OCI-LY7 (cell line): ENCODE measurements around the gene PAX9. TPM values are rescaled to one million over a fixed set of nuclear protein-coding genes. Genes with fewer than 3 reads are reported as not detected.

Source experiments
- BruUV-seq: library from RNA; stranded (reverse); fragments of 400-500 nt; replicated peaks from 2 replicates; lab custom pipeline; 2021; lab: Mats Ljungman, UMichigan
- CTCF ChIA-PET: fragments of 300-600 bp; sonication (Branson Sonifier 250); formaldehyde crosslinking; loops from one replicate; lab custom pipeline; 2022; ENCODE audit warnings: antibody characterized with exemption; ENCODE audit not compliant: unreplicated experiment; lab: Charles Lee
- POLR2A ChIA-PET: fragments of 300-600 bp; sonication (Branson Sonifier 250); formaldehyde crosslinking; loops from one replicate; lab custom pipeline; 2022; ENCODE audit warnings: antibody characterized with exemption; lab: Charles Lee
- DNase-seq: peaks from one replicate; pipeline ENCODE4 v3.0.0-alpha.2; 2015; ENCODE audit warnings: low spot score
- H2AFZ ChIP-seq: fragments of 200-600 bp; sonication (generic), shearing (Covaris generic); 2 replicates; pipeline ENCODE4 v1.6.1; 2014; ENCODE audit warnings: mild to moderate bottlenecking, antibody characterized with exemption, low read length, moderate library complexity
- H3K27ac ChIP-seq: fragments of 200-600 bp; sonication (generic); 2 replicates; pipeline ENCODE4 v1.5.1; 2014; ENCODE audit warnings: mixed run types, low read depth, mild to moderate bottlenecking, moderate library complexity, low read length, inconsistent platforms; ENCODE audit not compliant: poor library complexity, severe bottlenecking
- H3K36me3 ChIP-seq: fragments of 200-600 bp; sonication (generic); 2 replicates; pipeline ENCODE4 v1.6.1; 2014; ENCODE audit warnings: mild to moderate bottlenecking, antibody characterized with exemption, low read length, moderate library complexity, mixed read lengths; ENCODE audit not compliant: insufficient read depth
- H3K4me1 ChIP-seq: fragments of 200-600 bp; sonication (generic); 2 replicates; pipeline ENCODE4 v1.5.1; 2014; ENCODE audit warnings: mild to moderate bottlenecking, low read length; ENCODE audit not compliant: insufficient read depth, poor library complexity, severe bottlenecking
- H3K4me2 ChIP-seq: fragments of 200-600 bp; sonication (generic); 2 replicates; pipeline ENCODE4 v1.6.1; 2014; ENCODE audit warnings: mild to moderate bottlenecking, low read length
- H3K4me3 ChIP-seq: fragments of 200-600 bp; sonication (generic); 2 replicates; pipeline ENCODE4 v1.5.1; 2014; ENCODE audit warnings: mild to moderate bottlenecking, low read depth, low read length; ENCODE audit not compliant: poor library complexity, severe bottlenecking
- H3K79me2 ChIP-seq: fragments of 200-600 bp; sonication (generic); 2 replicates; pipeline ENCODE4 v1.6.1; 2016; ENCODE audit warnings: low read depth, mild to moderate bottlenecking, low read length, moderate library complexity, mixed read lengths; ENCODE audit not compliant: insufficient read depth
- H3K9me2 ChIP-seq: fragments of 200-600 bp; sonication (generic); 2 replicates; pipeline ENCODE4 v1.6.1; 2016; ENCODE audit warnings: mild to moderate bottlenecking, low read length, mixed read lengths; ENCODE audit not compliant: insufficient read depth
- H3K9me3 ChIP-seq: fragments of 200-600 bp; sonication (generic); 2 replicates; pipeline ENCODE4 v1.6.1; 2014; ENCODE audit warnings: mild to moderate bottlenecking, mixed run types, low read length, mixed read lengths
- H4K20me1 ChIP-seq: fragments of 200-600 bp; sonication (generic); 2 replicates; pipeline ENCODE4 v1.6.1; 2014; ENCODE audit warnings: mild to moderate bottlenecking, antibody characterized with exemption, low read length, moderate library complexity, mixed read lengths; ENCODE audit not compliant: insufficient read depth
- CTCF ChIP-seq: fragments of 200-600 bp; sonication (generic); conservative IDR thresholded peaks from 2 replicates; pipeline ENCODE4 v1.5.1; 2014; ENCODE audit warnings: mild to moderate bottlenecking, antibody characterized with exemption, low read length, moderate library complexity, mixed read lengths
- EZH2phosphoT487 ChIP-seq: fragments of 200-600 bp; sonication (generic); IDR thresholded peaks from 2 replicates; pipeline ENCODE4 v1.6.1; 2018; ENCODE audit warnings: low read depth, borderline replicate concordance, mild to moderate bottlenecking, mixed run types, antibody characterized with exemption, low read length, moderate library complexity, mixed read lengths
- intact Hi-C: fragments of 100-400 bp; cut with micrococcal nuclease; formaldehyde crosslinking; loops from one replicate; pipeline ENCODE4 v1.10.0; 2022; ENCODE audit not compliant: unreplicated experiment
- total RNA-seq, 2 experiments: library from RNA; depleted of rRNA in 1 of 2; stranded (reverse); fragments of >200 nt in 1 of 2; shearing (Covaris generic) in 1 of 2; gene quantifications; 2 replicates each; pipeline ENCODE4 v1.2.3, GENCODE V29; 2014 to 2022

Gene PAX9
- total RNA-seq, 2 experiments from 2014 or later: 2.3 to 4.4 TPM

DNA sequence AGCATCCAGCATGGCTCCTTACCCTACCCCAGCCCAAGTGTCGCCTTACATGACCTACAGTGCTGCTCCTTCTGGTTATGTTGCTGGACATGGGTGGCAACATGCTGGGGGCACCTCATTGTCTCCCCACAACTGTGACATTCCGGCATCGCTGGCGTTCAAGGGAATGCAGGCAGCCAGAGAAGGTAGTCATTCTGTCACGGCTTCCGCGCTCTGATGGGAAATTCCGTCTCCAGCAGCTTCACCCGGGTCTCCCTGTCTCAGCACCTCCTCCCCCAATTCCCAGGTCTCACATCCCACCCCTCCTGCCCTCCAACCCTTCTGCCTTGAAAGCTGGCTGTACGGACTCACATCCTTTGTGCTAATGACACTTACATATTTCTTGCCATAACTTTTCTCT lies 14.6 kb downstream of the PAX9 start:
- no peak for TF ChIP-seq EZH2phosphoT487
- no peak for TF ChIP-seq CTCF
- H3K4me2 ChIP-seq: no peak overlapping the region
- no peak overlapping the region for H2AFZ ChIP-seq
- no peaks in the 10 kb centered on the region for H3K79me2 ChIP-seq
- H3K36me3 ChIP-seq: no peaks in the 10 kb centered on the region
- BruUV-seq: no TSS peak
- H4K20me1 ChIP-seq: no peaks in the 10 kb centered on the region
- POLR2A ChIA-PET: interaction anchor here (0.6 kb wide), 1 partner anchor 220 kb away, joined by 4 read pairs; no protein-coding TSS in a partner anchor
- H3K4me3 ChIP-seq: no peak overlapping the region
- no peak for DNase-seq
- H3K9me2 ChIP-seq: no peaks in the 10 kb centered on the region
- CTCF ChIA-PET: no interaction called here
- intact Hi-C loops: no loop called here
- no peak overlapping the region for H3K27ac ChIP-seq
- H3K4me1 ChIP-seq: no peaks in the 10 kb centered on the region
- no peaks in the 10 kb centered on the region for H3K9me3 ChIP-seq

DNA sequence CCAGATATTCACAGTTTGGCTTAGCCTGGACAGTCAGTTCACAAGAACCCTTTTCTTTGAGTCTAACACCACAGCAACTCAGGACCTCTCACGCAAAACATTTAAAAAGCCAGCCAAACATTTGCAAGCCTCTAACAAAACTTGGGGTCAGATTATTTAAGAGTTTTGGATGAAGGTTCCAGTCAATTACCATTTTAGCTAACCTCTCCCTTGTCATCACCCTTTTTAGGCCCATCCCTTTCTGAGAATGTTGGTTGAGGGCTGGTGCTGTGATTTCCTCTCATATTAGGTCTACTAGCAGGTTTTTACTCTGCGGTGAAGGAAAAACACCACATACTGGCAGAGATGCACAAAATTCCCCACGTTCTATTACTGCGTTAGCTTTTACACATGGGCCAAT lies 20.7 kb downstream of the PAX9 start:
- intact Hi-C loops: no loop called here
- DNase-seq: no peak
- POLR2A ChIA-PET: interaction anchor here (0.7 kb wide), 1 partner anchor 10 kb away, joined by 3 read pairs; no protein-coding TSS in a partner anchor
- Histone ChIP-seq H4K20me1 (no peaks in the 10 kb centered on the region), H3K9me3 (no peaks in the 10 kb centered on the region), H3K4me3 (no peak overlapping the region), H3K27ac (no peak overlapping the region), H3K79me2 (no peaks in the 10 kb centered on the region), H3K9me2 (no peaks in the 10 kb centered on the region), H2AFZ (no peak overlapping the region), H3K4me2 (no peak overlapping the region), H3K4me1 (no peaks in the 10 kb centered on the region), H3K36me3 (no peaks in the 10 kb centered on the region)
- TF ChIP-seq EZH2phosphoT487 (no peak), CTCF (no peak)
- CTCF ChIA-PET: no interaction called here
- BruUV-seq: no TSS peak

DNA sequence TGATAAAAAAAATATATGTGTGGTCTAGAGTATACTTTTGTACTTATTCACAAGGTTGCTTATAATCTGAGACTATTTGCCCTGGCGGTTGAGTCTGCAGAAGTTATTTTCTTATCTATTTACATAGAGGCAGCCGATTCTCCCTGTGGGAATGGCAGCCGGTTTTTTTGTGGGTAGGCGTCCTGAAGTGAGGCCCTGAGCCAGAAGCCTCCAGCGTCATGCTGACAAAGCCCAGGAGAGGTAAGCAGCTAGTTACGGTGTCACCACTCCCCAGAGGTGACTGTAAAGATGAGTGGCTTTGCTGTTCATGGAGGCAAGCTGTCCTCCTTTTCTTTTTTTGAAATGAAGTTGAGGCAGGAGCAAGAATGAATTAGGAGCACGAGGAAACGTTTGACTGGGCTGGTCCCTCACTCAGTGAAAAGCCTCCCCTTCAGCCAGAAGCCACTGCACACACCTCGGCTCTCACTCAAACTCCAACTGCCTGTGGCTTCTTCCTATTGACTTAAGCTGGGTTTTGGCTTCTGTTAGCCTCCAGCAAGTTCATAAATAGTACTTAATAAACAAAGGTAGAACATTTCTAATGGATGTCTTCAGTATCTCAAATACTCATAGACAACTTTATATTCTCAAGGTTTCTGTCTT lies 21.5 kb downstream of the PAX9 start:
- Histone ChIP-seq H3K4me1 (no peaks in the 10 kb centered on the region), H3K9me2 (no peaks in the 10 kb centered on the region), H3K79me2 (no peaks in the 10 kb centered on the region), H3K4me2 (no peak overlapping the region), H4K20me1 (no peaks in the 10 kb centered on the region), H3K4me3 (no peak overlapping the region), H3K27ac (no peak overlapping the region), H3K9me3 (no peaks in the 10 kb centered on the region), H2AFZ (no peak overlapping the region), H3K36me3 (no peaks in the 10 kb centered on the region)
- intact Hi-C loops: no loop called here
- ChIA-PET POLR2A (interaction anchor here (0.5 kb wide), 1 partner anchor 1131 kb away, joined by 3 read pairs; no protein-coding TSS in a partner anchor), CTCF (no interaction called here)
- no peak for TF ChIP-seq EZH2phosphoT487
- TF ChIP-seq CTCF: no peak
- BruUV-seq: no TSS peak
- no peak for DNase-seq
